Stomach (tissue), 4 donors: Measurements from ENCODE around the gene GSTCD.

ENCODE experiments used
- POLR2A ChIP-seq, 4 donors: fragments of 450-650 bp; IDR thresholded peaks; one replicate each; pipeline ENCODE4 v1.6.1; 2016; ENCODE audit warnings: antibody characterized with exemption in 4 of 4, control low read depth in 2 of 4, mild to moderate bottlenecking in 1 of 4, moderate library complexity in 1 of 4
- POLR2AphosphoS5 ChIP-seq, 3 donors: sonication (generic); formaldehyde crosslinking; IDR thresholded peaks; one replicate each; pipeline ENCODE4 v1.6.1; 2016; ENCODE audit warnings: antibody characterized with exemption in 3 of 3
- TF ChIP-seq, protein P1 (sequence below), 7 experiments: fragments of 450-650 bp in 4 of 7; fragments of 200-600 bp in 3 of 7; sonication (generic) in 3 of 7; IDR thresholded peaks; one replicate each; pipeline ENCODE4 v1.5.1; 2016 to 2019; ENCODE audit warnings: antibody characterized with exemption in 7 of 7, control low read depth in 2 of 7, mild to moderate bottlenecking in 1 of 7

DNA sequence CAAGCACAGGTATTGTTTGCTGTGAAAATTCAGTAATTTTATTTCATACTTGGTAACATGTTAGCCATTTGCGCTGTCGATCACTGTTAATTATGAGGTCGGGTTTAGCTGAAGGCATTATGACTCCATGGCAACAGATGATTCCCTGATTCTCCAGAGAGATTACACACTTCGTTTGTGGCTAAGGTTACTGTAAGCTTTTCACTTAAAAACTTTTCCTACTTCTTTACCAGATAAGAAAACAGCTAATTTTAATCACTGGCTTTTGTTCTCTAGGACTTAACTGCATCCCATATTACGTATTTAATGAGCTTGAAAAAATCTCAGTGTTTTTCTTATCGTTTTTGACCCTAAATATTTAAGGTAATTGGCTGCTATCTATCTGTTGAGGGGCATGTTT is 2.1 kb downstream of the GSTCD start:
- TF ChIP-seq, protein P1, sequence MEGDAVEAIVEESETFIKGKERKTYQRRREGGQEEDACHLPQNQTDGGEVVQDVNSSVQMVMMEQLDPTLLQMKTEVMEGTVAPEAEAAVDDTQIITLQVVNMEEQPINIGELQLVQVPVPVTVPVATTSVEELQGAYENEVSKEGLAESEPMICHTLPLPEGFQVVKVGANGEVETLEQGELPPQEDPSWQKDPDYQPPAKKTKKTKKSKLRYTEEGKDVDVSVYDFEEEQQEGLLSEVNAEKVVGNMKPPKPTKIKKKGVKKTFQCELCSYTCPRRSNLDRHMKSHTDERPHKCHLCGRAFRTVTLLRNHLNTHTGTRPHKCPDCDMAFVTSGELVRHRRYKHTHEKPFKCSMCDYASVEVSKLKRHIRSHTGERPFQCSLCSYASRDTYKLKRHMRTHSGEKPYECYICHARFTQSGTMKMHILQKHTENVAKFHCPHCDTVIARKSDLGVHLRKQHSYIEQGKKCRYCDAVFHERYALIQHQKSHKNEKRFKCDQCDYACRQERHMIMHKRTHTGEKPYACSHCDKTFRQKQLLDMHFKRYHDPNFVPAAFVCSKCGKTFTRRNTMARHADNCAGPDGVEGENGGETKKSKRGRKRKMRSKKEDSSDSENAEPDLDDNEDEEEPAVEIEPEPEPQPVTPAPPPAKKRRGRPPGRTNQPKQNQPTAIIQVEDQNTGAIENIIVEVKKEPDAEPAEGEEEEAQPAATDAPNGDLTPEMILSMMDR (IDR thresholded peaks at IDR 0.05): no peak
- TF ChIP-seq POLR2A (IDR thresholded peaks at IDR 0.05) (no peak), POLR2AphosphoS5 (IDR thresholded peaks at IDR 0.05) (no peak)
